K562 (cell line): ENCODE results near the gene RNH1. TPM values are rescaled to one million over a fixed set of nuclear protein-coding genes. Genes with fewer than 3 reads are reported as not detected.

Experiments
- BRD9 ChIP-seq: fragments of 450-650 bp; IDR thresholded peaks from 2 replicates; pipeline ENCODE4 v1.6.1; 2018; ENCODE audit warnings: low read depth; ENCODE audit not compliant: partially characterized antibody
- CREB1 ChIP-seq, 2 experiments: sonication (generic) in 1 of 2; formaldehyde crosslinking in 1 of 2; IDR thresholded peaks; 2 replicates each; pipeline versions ENCODE4 v1.6.1 to v1.8.0; 2012 to 2022; ENCODE audit warnings: inconsistent platforms in 1 of 2, mild to moderate bottlenecking in 1 of 2, missing genetic modification reagents in 1 of 2, moderate library complexity in 1 of 2
- CXXC5 ChIP-seq: fragments of 250-450 bp; sonication (Bioruptor Pico); IDR thresholded peaks from 2 replicates; pipeline ENCODE4 v1.8.0; 2022; ENCODE audit warnings: inconsistent platforms, mild to moderate bottlenecking, moderate library complexity
- HNRNPLL ChIP-seq: fragments of 200-400 bp; formaldehyde crosslinking; IDR thresholded peaks from 2 replicates; pipeline ENCODE4 v1.6.1; 2017; ENCODE audit warnings: low read length, low read depth, mild to moderate bottlenecking; ENCODE audit not compliant: poor library complexity, severe bottlenecking
- PCBP1 ChIP-seq: fragments of 200-400 bp; formaldehyde crosslinking; IDR thresholded peaks from 2 replicates; pipeline ENCODE4 v1.6.1; 2018; ENCODE audit warnings: mild to moderate bottlenecking, low read depth, low read length; ENCODE audit not compliant: poor library complexity, severe bottlenecking
- PHF8 ChIP-seq: fragments of 200-600 bp; sonication (generic); IDR thresholded peaks from 2 replicates; pipeline ENCODE4 v1.6.1; 2012; ENCODE audit warnings: mixed run types, mild to moderate bottlenecking, inconsistent platforms, low read length, moderate library complexity, borderline replicate concordance
- PHTF2 ChIP-seq: fragments of 250-450 bp; sonication (Bioruptor Pico); IDR thresholded peaks from 2 replicates; pipeline ENCODE4 v1.5.0; 2021; ENCODE audit warnings: mild to moderate bottlenecking
- RHOXF2B ChIP-seq: fragments of 250-450 bp; sonication (Bioruptor Pico); conservative IDR thresholded peaks from 2 replicates; pipeline ENCODE4 v1.5.1; 2021
- ZFX ChIP-seq: sonication (generic); formaldehyde crosslinking; IDR thresholded peaks from 2 replicates; pipeline ENCODE4 v1.8.0; 2022; ENCODE audit warnings: mild to moderate bottlenecking, missing genetic modification reagents, moderate library complexity
- ZKSCAN1 ChIP-seq: fragments of 150-350 bp; IDR thresholded peaks from 2 replicates; pipeline ENCODE4 v1.6.1; 2016; ENCODE audit warnings: low read depth, low read length
- ZNF274 ChIP-seq: IDR thresholded peaks from 2 replicates; pipeline ENCODE4 v1.6.1; 2011; ENCODE audit warnings: low read depth, mild to moderate bottlenecking, low read length, moderate library complexity, borderline replicate concordance
- polyA plus RNA-seq, 8 experiments: library from polyadenylated mRNA; depleted of rRNA in 4 of 8; stranded (reverse) in 5 of 8; unstranded in 3 of 8; fragments of >200 nt; fragmentation: Nextera tagmentation in 2 of 8; fragmentation: Illumina TruSeq in 1 of 8; extraction: Ambion mirVana in 2 of 8; extraction: Trizol in 1 of 8; gene quantifications; 2 replicates each; pipeline versions ENCODE4 v1.2.1 to v1.2.3, GENCODE V29; 2011 to 2014; ENCODE audit warnings: inconsistent platforms in 1 of 8, missing spikeins in 1 of 8
- total RNA-seq, 7 experiments: library from RNA; depleted of rRNA in 6 of 7; stranded (reverse); fragments of >200 nt in 6 of 7; fragmentation: Illumina TruSeq in 2 of 7; extraction: Trizol in 2 of 7; gene quantifications; 2 replicates each; pipeline versions ENCODE4 v1.2.1 to v1.2.3, GENCODE V29; 2011 to 2021; ENCODE audit warnings: low replicate concordance in 1 of 7
- TF ChIP-seq, protein P1 (sequence below), 2 experiments: fragments of 450-650 bp in 1 of 2; sonication (generic) in 1 of 2; formaldehyde crosslinking in 1 of 2; IDR thresholded peaks; 2 replicates each; pipeline versions ENCODE4 v1.7.1 to v1.9.0; 2016 to 2022; ENCODE audit warnings: inconsistent platforms in 1 of 2, mild to moderate bottlenecking in 1 of 2, missing genetic modification reagents in 1 of 2
- TF ChIP-seq, protein P2 (sequence below), 2 experiments: fragments of 250-450 bp in 1 of 2; fragments of 450-650 bp in 1 of 2; sonication (Bioruptor Pico) in 1 of 2; IDR thresholded peaks; 2 replicates each; pipeline versions ENCODE4 v1.6.1 to v1.8.0; 2016 to 2021; ENCODE audit warnings: mild to moderate bottlenecking in 2 of 2, moderate library complexity in 2 of 2, missing compliant biosample characterization in 1 of 2, missing genetic modification characterization in 1 of 2
- TF ChIP-seq, protein P3 (sequence below): fragments of 450-650 bp; IDR thresholded peaks from 2 replicates; pipeline ENCODE4 v1.6.1; 2016

The RNH1 gene
- total and polyA plus RNA-seq, 9 of the 15 experiments (the other 6 are each of a cell fraction or from before 2014, with no cell fraction given), result 2.5 to 160 (median 44.3) TPM

DNA sequence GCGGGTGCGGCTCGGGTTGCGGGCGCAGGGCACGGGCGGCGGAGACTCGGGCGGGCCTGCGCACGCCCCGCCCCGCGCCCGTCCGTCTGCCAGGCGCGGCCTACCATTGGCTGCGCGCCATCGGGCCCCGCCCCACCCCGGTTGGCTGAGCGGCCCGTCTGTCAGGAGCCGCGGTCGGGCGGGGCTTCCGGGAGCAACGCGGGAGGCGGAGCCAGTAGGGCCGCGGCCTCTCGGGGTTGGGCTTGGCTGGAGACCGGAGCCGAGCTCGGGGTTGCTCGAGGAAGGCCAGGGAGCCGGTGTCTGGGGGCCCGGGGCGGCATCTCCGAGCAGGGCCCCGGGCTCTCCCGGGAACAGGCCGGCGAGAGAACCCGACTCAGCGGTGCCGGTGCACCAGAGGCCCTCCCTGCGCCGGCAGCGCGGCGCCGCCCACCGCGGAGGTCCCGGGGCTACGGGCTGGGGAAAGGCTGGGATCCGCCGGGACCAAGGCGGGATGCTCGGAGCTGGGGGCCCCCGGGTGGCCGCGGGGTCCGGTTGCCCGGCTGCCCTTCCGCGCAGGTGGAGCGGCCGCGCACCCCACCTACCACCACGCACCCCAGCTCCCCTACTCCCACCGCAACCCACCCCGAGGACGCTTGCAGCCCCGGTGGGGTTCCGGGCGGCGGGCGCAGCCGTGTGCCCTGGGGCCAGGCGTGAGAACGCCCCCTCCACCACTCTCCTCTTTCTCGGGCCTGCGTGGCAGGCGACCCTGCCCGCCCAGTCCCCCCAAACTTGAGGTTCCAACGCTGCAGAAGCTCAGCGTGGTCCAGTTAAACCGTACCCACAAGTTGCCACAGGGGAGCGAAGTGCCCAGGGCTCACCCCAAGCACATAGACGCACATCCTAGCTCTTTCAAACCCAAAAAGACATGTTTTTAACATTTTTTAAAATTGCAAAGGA, 28.7 kb upstream of the RNH1 start, which contains the start of gene HRAS (continued):
- TF ChIP-seq, protein P1, sequence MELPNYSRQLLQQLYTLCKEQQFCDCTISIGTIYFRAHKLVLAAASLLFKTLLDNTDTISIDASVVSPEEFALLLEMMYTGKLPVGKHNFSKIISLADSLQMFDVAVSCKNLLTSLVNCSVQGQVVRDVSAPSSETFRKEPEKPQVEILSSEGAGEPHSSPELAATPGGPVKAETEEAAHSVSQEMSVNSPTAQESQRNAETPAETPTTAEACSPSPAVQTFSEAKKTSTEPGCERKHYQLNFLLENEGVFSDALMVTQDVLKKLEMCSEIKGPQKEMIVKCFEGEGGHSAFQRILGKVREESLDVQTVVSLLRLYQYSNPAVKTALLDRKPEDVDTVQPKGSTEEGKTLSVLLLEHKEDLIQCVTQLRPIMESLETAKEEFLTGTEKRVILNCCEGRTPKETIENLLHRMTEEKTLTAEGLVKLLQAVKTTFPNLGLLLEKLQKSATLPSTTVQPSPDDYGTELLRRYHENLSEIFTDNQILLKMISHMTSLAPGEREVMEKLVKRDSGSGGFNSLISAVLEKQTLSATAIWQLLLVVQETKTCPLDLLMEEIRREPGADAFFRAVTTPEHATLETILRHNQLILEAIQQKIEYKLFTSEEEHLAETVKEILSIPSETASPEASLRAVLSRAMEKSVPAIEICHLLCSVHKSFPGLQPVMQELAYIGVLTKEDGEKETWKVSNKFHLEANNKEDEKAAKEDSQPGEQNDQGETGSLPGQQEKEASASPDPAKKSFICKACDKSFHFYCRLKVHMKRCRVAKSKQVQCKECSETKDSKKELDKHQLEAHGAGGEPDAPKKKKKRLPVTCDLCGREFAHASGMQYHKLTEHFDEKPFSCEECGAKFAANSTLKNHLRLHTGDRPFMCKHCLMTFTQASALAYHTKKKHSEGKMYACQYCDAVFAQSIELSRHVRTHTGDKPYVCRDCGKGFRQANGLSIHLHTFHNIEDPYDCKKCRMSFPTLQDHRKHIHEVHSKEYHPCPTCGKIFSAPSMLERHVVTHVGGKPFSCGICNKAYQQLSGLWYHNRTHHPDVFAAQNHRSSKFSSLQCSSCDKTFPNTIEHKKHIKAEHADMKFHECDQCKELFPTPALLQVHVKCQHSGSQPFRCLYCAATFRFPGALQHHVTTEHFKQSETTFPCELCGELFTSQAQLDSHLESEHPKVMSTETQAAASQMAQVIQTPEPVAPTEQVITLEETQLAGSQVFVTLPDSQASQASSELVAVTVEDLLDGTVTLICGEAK (IDR thresholded peaks at IDR 0.05), result peak; percentile 77
- TF ChIP-seq, protein P1 (CRISPR knock-in tag; IDR thresholded peaks at IDR 0.05), result no peak
- peak; percentile 28; the same call in 1 of the 2 replicates for TF ChIP-seq CREB1 (IDR thresholded peaks at IDR 0.05)
- TF ChIP-seq CREB1 (CRISPR knock-in tag; IDR thresholded peaks at IDR 0.05), result no peak
- no peak for TF ChIP-seq ZKSCAN1
- no peak for TF ChIP-seq ZNF274
- TF ChIP-seq BRD9, result no peak
- no peak for TF ChIP-seq PHTF2 (CRISPR knock-in tag)
- TF ChIP-seq, protein P2, sequence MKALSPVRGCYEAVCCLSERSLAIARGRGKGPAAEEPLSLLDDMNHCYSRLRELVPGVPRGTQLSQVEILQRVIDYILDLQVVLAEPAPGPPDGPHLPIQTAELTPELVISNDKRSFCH (CRISPR knock-in tag; IDR thresholded peaks at IDR 0.05), result no peak
- TF ChIP-seq, protein P2 (tag; IDR thresholded peaks at IDR 0.05), result no peak
- TF ChIP-seq CXXC5 (CRISPR knock-in tag), result peak; percentile 99
- peak; percentile 86 for TF ChIP-seq ZFX (CRISPR knock-in tag)
- TF ChIP-seq PHF8, result peak; percentile 79; the same call in 1 of the 2 replicates
- TF ChIP-seq HNRNPLL, result peak; percentile 66
- TF ChIP-seq RHOXF2B, result no peak
- TF ChIP-seq, protein P3, sequence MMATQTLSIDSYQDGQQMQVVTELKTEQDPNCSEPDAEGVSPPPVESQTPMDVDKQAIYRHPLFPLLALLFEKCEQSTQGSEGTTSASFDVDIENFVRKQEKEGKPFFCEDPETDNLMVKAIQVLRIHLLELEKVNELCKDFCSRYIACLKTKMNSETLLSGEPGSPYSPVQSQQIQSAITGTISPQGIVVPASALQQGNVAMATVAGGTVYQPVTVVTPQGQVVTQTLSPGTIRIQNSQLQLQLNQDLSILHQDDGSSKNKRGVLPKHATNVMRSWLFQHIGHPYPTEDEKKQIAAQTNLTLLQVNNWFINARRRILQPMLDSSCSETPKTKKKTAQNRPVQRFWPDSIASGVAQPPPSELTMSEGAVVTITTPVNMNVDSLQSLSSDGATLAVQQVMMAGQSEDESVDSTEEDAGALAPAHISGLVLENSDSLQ, result peak; percentile 99
- peak; percentile 83 for TF ChIP-seq PCBP1
